Gastrocnemius medialis (tissue), 4 donors: ENCODE measurements around the gene SOSTDC1. TPM values are rescaled to one million over a fixed set of nuclear protein-coding genes. Genes with fewer than 3 reads are reported as not detected.

Experiments used
- ATAC-seq, 2 donors: fragments of 150-250 bp; one replicate each; pipeline ENCODE4 v1.9.1; 2016
- DNase-seq, 2 donors: peaks; one replicate each; pipeline ENCODE4 v3.0.0-alpha.2; 2019
- H3K27ac ChIP-seq, 4 donors: fragments of 200-600 bp; sonication (generic); 1 replicate in 1 of 4; 2 replicates in 3 of 4; pipeline ENCODE4 v1.5.1; 2016 to 2018; ENCODE audit warnings: mild to moderate bottlenecking in 2 of 4, moderate library complexity in 1 of 4
- H3K27me3 ChIP-seq, 3 donors: fragments of 200-600 bp; sonication (generic) in 2 of 3; 1 replicate in 1 of 3; 2 replicates in 2 of 3; pipeline versions ENCODE4 v1.5.1 to v1.6.0; 2016 to 2019; ENCODE audit warnings: mild to moderate bottlenecking in 1 of 3, moderate library complexity in 1 of 3
- H3K36me3 ChIP-seq, 2 donors: fragments of 200-600 bp; sonication (generic) in 1 of 2; one replicate each; pipeline ENCODE4 v1.5.1; 2017 to 2018
- H3K4me1 ChIP-seq, 2 donors: fragments of 200-600 bp; sonication (generic) in 1 of 2; one replicate each; pipeline ENCODE4 v1.5.1; 2016 to 2017; ENCODE audit warnings: mild to moderate bottlenecking in 2 of 2
- H3K4me3 ChIP-seq, 4 donors: fragments of 200-600 bp; sonication (generic) in 3 of 4; 1 replicate in 1 of 4; 2 replicates in 3 of 4; pipeline ENCODE4 v1.5.1; 2016 to 2019; ENCODE audit warnings: mild to moderate bottlenecking in 2 of 4
- H3K9me3 ChIP-seq, 3 donors: fragments of 200-600 bp; sonication (generic) in 2 of 3; 1 replicate in 1 of 3; 2 replicates in 2 of 3; pipeline ENCODE4 v1.5.1; 2016 to 2019
- CTCF ChIP-seq, 5 experiments: fragments of 450-650 bp in 3 of 5; fragments of 200-600 bp in 2 of 5; sonication (generic) in 2 of 5; IDR thresholded peaks in 4 of 5; conservative IDR thresholded peaks in 1 of 5; 1 replicate in 4 of 5; 2 replicates in 1 of 5; pipeline ENCODE4 v1.5.1; 2016 to 2019; ENCODE audit warnings: antibody characterized with exemption in 5 of 5, mild to moderate bottlenecking in 3 of 5, moderate library complexity in 3 of 5
- POLR2A ChIP-seq, 2 donors: fragments of 450-650 bp; IDR thresholded peaks; one replicate each; pipeline ENCODE4 v1.6.1; 2017; ENCODE audit warnings: antibody characterized with exemption in 2 of 2, mild to moderate bottlenecking in 2 of 2, moderate library complexity in 2 of 2
- in situ Hi-C, 4 donors: fragments of 200-750 bp; cut with MboI; loops; one replicate each; pipeline versions ENCODE4 v1.15.0 to v1.8.0; 2017; ENCODE audit warnings: low sequenced_read_pairs in 4 of 4
- intact Hi-C: fragments of 100-400 bp; cut with DNase I; formaldehyde crosslinking; loops from one replicate; pipeline ENCODE4 v1.15.1; 2023; ENCODE audit warnings: low total_unique reads
- total RNA-seq, 4 donors: library from RNA; depleted of rRNA; stranded (reverse); fragments of >200 nt; gene quantifications; one replicate each; pipeline versions ENCODE4 v1.1.0 to v1.2.3, GENCODE V29; 2016

SOSTDC1 gene
- total RNA-seq, 4 donors from 2014 or later: not detected

- Histone ChIP-seq H3K4me1 (no peaks in the 10 kb centered on the region), H3K27me3 (no peaks in the 10 kb centered on the region), H3K36me3 (no peaks in the 10 kb centered on the region), H3K9me3 (no peaks in the 10 kb centered on the region), H3K4me3 (no peak overlapping the region), H3K27ac (no peak overlapping the region)
- in situ Hi-C loops: no loop called here
- DNase-seq: no peak
- TF ChIP-seq CTCF (IDR thresholded peaks at IDR 0.05 in 4 of 5, conservative IDR thresholded peaks at IDR 0.05 in 1 of 5): no peak
- no peak for TF ChIP-seq POLR2A (IDR thresholded peaks at IDR 0.05)
- ATAC-seq: no peak
- intact Hi-C loops: no loop called here
Observed at GRCh38 chr7:16432425-16432731, 33.2 kb downstream of the SOSTDC1 start.

DNA sequence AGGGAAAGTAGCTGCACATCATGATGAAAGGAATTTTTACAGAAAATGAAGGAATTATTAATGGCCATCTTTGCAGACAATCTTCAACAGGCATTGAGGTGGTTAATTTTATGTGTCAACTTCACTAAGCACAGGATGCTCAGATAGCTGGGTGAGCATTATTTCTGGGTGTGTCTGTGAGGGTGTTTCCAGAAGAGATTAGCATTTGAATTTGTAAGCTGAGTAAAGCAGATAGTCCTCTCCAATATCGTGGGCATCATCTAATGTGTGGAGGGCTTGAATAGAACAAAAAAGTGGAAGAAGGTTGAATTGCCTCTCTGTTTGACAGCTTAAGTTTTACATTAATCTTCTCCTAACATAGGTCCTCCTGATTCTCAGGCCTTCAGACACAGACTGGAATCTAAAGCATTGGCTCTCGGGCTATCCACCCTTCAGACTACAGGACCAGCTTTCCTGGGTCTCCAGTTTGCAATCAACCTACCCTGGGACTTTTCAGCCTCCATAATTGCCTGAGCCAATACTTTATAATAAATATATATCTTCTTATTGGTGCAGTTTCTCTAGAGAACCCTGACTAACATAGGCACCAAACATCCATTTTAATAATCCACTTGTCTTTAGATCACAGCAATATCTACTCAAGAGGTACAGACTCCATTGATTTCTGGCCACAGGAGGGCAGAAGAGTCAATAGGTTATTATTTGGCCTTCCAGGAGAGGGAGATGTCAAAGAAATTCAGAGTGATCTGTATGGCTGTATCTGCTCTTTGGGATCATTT, 33.7 kb downstream of the SOSTDC1 start:
- intact Hi-C loops (no loop called here), in situ Hi-C loops (no loop called here)
- Histone ChIP-seq H3K27me3 (no peaks in the 10 kb centered on the region), H3K27ac (no peak overlapping the region), H3K4me3 (no peak overlapping the region), H3K9me3 (no peaks in the 10 kb centered on the region), H3K4me1 (no peaks in the 10 kb centered on the region), H3K36me3 (no peaks in the 10 kb centered on the region)
- DNase-seq: no peak
- TF ChIP-seq POLR2A (IDR thresholded peaks at IDR 0.05) (no peak), CTCF (IDR thresholded peaks at IDR 0.05 in 4 of 5, conservative IDR thresholded peaks at IDR 0.05 in 1 of 5) (peak in 2 of 5 experiments; percentile 26 to 33)
- ATAC-seq: no peak

DNA sequence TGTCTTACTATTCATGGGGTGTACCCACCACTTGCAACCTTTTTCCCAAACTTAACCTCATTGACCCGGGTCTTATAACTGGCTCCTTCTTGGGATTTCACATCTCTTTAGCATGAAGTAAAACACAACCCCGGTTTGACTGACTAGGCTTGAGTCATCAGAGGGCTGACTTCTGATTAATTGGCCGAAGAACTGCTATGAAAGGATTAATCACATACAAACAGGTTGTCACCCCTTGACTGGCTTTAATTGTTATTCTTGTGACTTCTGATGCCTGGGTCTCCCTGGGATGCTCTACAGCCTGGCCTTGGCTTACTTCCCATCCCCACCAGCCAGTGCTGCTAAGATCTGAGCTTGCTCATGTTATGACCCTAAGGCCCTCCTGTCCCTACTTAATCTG, 35.4 kb downstream of the SOSTDC1 start:
- Histone ChIP-seq H3K4me1 (no peaks in the 10 kb centered on the region), H3K27me3 (no peaks in the 10 kb centered on the region), H3K4me3 (no peak overlapping the region), H3K27ac (no peak overlapping the region), H3K36me3 (no peaks in the 10 kb centered on the region), H3K9me3 (no peaks in the 10 kb centered on the region)
- TF ChIP-seq CTCF (IDR thresholded peaks at IDR 0.05 in 4 of 5, conservative IDR thresholded peaks at IDR 0.05 in 1 of 5) (no peak), POLR2A (IDR thresholded peaks at IDR 0.05) (no peak)
- ATAC-seq (no peak), DNase-seq (no peak)
- in situ Hi-C loops: no loop called here
- intact Hi-C loops: no loop called here

DNA sequence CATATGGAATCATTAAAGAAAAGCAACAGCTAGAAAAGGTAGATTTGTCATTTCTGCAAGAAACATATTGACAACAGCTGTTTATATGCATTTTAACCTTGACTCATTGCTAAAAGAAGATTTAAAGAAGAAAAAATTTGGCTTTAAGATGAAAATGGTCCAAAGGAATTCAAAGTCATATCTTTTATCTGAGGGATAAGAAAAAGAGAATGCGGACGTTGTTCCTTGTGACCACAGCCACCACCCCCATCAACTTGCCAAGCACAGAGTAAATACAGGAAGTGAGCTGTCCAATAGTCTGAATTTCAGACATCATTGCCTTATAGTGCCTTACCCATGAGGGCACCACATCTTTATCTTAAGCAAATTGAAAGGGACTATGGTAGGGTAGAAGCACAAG, 36.9 kb downstream of the SOSTDC1 start:
- in situ Hi-C loops: no loop called here
- H3K27me3 ChIP-seq: no peaks in the 10 kb centered on the region
- no peak overlapping the region for H3K4me3 ChIP-seq
- no peak for DNase-seq
- intact Hi-C loops: no loop called here
- TF ChIP-seq CTCF (IDR thresholded peaks at IDR 0.05 in 4 of 5, conservative IDR thresholded peaks at IDR 0.05 in 1 of 5) (no peak), POLR2A (IDR thresholded peaks at IDR 0.05) (no peak)
- no peaks in the 10 kb centered on the region for H3K4me1 ChIP-seq
- H3K36me3 ChIP-seq: no peaks in the 10 kb centered on the region
- no peak for ATAC-seq
- H3K9me3 ChIP-seq: no peaks in the 10 kb centered on the region
- H3K27ac ChIP-seq: no peak overlapping the region

GRCh38 chr7:16428182-16428581, 37.4 kb downstream of the SOSTDC1 start:
- intact Hi-C loops: no loop called here
- Histone ChIP-seq H3K9me3 (no peaks in the 10 kb centered on the region), H3K27me3 (no peaks in the 10 kb centered on the region), H3K27ac (no peak overlapping the region), H3K4me1 (no peaks in the 10 kb centered on the region), H3K36me3 (no peaks in the 10 kb centered on the region), H3K4me3 (no peak overlapping the region)
- no peak for TF ChIP-seq CTCF (IDR thresholded peaks at IDR 0.05 in 4 of 5, conservative IDR thresholded peaks at IDR 0.05 in 1 of 5)
- TF ChIP-seq POLR2A (IDR thresholded peaks at IDR 0.05): no peak
- ATAC-seq (no peak), DNase-seq (no peak)
- in situ Hi-C loops: no loop called here
